ENCODE results near the gene ACBD6. TPM values are rescaled to one million over a fixed set of nuclear protein-coding genes. Genes with fewer than 3 reads are reported as not detected.

Gene ACBD6
- total RNA-seq, 1 donor from 2014 or later: 57.5 TPM

GRCh38 chr1:180299479-180300221 is 202.7 kb downstream of the ACBD6 start:
- peaks cover 2% of the 10 kb centered on the region for H3K36me3 Mint-ChIP-seq (ENCODE audit: unreplicated experiment)
- H3K9me3 Mint-ChIP-seq (ENCODE audit: unreplicated experiment): no peaks in the 10 kb centered on the region
- TF ChIP-seq, protein P1, sequence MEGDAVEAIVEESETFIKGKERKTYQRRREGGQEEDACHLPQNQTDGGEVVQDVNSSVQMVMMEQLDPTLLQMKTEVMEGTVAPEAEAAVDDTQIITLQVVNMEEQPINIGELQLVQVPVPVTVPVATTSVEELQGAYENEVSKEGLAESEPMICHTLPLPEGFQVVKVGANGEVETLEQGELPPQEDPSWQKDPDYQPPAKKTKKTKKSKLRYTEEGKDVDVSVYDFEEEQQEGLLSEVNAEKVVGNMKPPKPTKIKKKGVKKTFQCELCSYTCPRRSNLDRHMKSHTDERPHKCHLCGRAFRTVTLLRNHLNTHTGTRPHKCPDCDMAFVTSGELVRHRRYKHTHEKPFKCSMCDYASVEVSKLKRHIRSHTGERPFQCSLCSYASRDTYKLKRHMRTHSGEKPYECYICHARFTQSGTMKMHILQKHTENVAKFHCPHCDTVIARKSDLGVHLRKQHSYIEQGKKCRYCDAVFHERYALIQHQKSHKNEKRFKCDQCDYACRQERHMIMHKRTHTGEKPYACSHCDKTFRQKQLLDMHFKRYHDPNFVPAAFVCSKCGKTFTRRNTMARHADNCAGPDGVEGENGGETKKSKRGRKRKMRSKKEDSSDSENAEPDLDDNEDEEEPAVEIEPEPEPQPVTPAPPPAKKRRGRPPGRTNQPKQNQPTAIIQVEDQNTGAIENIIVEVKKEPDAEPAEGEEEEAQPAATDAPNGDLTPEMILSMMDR (IDR thresholded peaks at IDR 0.05): no peak
- no peaks in the 10 kb centered on the region for H3K27me3 Mint-ChIP-seq (ENCODE audit: unreplicated experiment)
- no peak for DNase-seq (ENCODE audit: extremely low spot score, unreplicated experiment)
- peaks cover 10% of the 10 kb centered on the region for H3K4me1 Mint-ChIP-seq (ENCODE audit: unreplicated experiment)
- H3K27ac Mint-ChIP-seq (ENCODE audit: unreplicated experiment): no peak overlapping the region
- H3K4me3 Mint-ChIP-seq (ENCODE audit: unreplicated experiment): no peak overlapping the region

GRCh38 chr1:180295999-180296398 is 206.4 kb downstream of the ACBD6 start:
- Mint-ChIP-seq H3K27ac (ENCODE audit: unreplicated experiment) (no peak overlapping the region), H3K36me3 (ENCODE audit: unreplicated experiment) (peaks cover 11% of the 10 kb centered on the region), H3K4me3 (ENCODE audit: unreplicated experiment) (no peak overlapping the region), H3K4me1 (ENCODE audit: unreplicated experiment) (peaks cover 7% of the 10 kb centered on the region), H3K27me3 (ENCODE audit: unreplicated experiment) (no peaks in the 10 kb centered on the region), H3K9me3 (ENCODE audit: unreplicated experiment) (peaks cover 8% of the 10 kb centered on the region)
- TF ChIP-seq, protein P1 (IDR thresholded peaks at IDR 0.05): no peak
- no peak for DNase-seq (ENCODE audit: extremely low spot score, unreplicated experiment)

- Mint-ChIP-seq H3K27ac (ENCODE audit: unreplicated experiment) (no peak overlapping the region), H3K9me3 (ENCODE audit: unreplicated experiment) (peaks cover 8% of the 10 kb centered on the region), H3K36me3 (ENCODE audit: unreplicated experiment) (peaks cover 13% of the 10 kb centered on the region), H3K4me1 (ENCODE audit: unreplicated experiment) (peaks cover 7% of the 10 kb centered on the region), H3K4me3 (ENCODE audit: unreplicated experiment) (no peak overlapping the region), H3K27me3 (ENCODE audit: unreplicated experiment) (no peaks in the 10 kb centered on the region)
- no peak for DNase-seq (ENCODE audit: extremely low spot score, unreplicated experiment)
- TF ChIP-seq, protein P1 (IDR thresholded peaks at IDR 0.05): no peak
These were observed 207.7 kb downstream of the ACBD6 start for GRCh38 chr1:180294711-180295110.

GRCh38 chr1:180291004-180291403 is 211.4 kb downstream of the ACBD6 start:
- no peak overlapping the region for H3K4me3 Mint-ChIP-seq (ENCODE audit: unreplicated experiment)
- peaks cover 3% of the 10 kb centered on the region for H3K4me1 Mint-ChIP-seq (ENCODE audit: unreplicated experiment)
- no peaks in the 10 kb centered on the region for H3K27me3 Mint-ChIP-seq (ENCODE audit: unreplicated experiment)
- TF ChIP-seq, protein P1 (IDR thresholded peaks at IDR 0.05): no peak
- DNase-seq (ENCODE audit: extremely low spot score, unreplicated experiment): no peak
- peaks cover 16% of the 10 kb centered on the region for H3K36me3 Mint-ChIP-seq (ENCODE audit: unreplicated experiment)
- H3K9me3 Mint-ChIP-seq (ENCODE audit: unreplicated experiment): peaks cover 8% of the 10 kb centered on the region
- H3K27ac Mint-ChIP-seq (ENCODE audit: unreplicated experiment): no peak overlapping the region

DNA sequence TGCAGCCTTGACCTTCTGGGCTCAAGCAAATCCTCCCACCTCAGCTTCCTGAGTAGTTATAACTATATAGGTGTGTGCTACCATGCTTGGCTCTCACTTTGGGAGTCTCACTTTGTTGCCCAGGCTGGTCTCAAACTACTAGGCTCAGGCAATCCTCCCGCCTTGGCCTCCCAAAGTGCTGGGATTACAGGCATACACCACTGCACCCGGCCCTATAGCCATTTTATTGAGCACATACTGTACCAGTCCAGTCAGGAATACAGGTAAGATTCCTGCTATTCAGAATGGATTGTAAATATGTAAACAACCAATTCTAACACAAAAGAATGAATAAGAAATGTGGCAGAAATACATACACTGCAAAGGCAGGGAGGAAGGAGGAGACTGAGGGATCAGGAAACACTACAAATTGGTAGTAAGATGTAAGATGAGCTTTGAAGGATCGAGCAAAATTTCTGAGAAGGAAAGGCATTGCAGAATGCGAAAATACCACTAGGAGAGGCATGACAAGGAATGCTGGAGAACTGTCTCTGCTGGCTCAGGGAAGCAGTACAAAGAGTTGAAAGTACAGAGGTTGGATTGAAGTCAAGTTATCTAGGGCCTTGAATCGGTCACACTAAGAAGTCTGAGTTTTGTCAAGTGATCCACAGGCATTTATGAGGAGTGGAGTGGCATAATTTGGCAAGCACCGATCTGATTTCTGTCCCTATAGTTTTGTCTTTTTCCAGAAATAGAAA is 211.9 kb downstream of the ACBD6 start:
- DNase-seq (ENCODE audit: extremely low spot score, unreplicated experiment): no peak
- Mint-ChIP-seq H3K36me3 (ENCODE audit: unreplicated experiment) (peaks cover 16% of the 10 kb centered on the region), H3K4me3 (ENCODE audit: unreplicated experiment) (no peak overlapping the region), H3K27ac (ENCODE audit: unreplicated experiment) (no peak overlapping the region), H3K27me3 (ENCODE audit: unreplicated experiment) (no peaks in the 10 kb centered on the region), H3K9me3 (ENCODE audit: unreplicated experiment) (peaks cover 8% of the 10 kb centered on the region), H3K4me1 (ENCODE audit: unreplicated experiment) (peaks cover 3% of the 10 kb centered on the region)
- TF ChIP-seq, protein P1 (IDR thresholded peaks at IDR 0.05): no peak

All from osteocyte (in vitro differentiated cells).